EH (cell line): ENCODE results near the gene UNC5B.
"Not testable (repeated sequence)": the region's sequence is repeated elsewhere in the genome, so short reads cannot be mapped to it uniquely, and the experiment has no call there.

ENCODE experiments used
- DNase-seq: peaks from one replicate; pipeline ENCODE4 v3.0.0-alpha.2; 2015; ENCODE audit warnings: low read depth

UNC5B gene

GRCh38 chr10:71282323-71282680 lies 69.9 kb downstream of the UNC5B start:
- no peak for DNase-seq

- DNase-seq = no peak
Measured at GRCh38 chr10:71283410-71283809, 71.0 kb downstream of the UNC5B start.

GRCh38 chr10:71283876-71284275 lies 71.5 kb downstream of the UNC5B start:
- no peak for DNase-seq

GRCh38 chr10:71284544-71285179 lies 72.3 kb downstream of the UNC5B start:
- DNase-seq = no peak

- peak; percentile 50 for DNase-seq
Measured at GRCh38 chr10:71285180-71285545, 72.8 kb downstream of the UNC5B start.

- no peak for DNase-seq
Measured at GRCh38 chr10:71285986-71286385, 73.6 kb downstream of the UNC5B start.

GRCh38 chr10:71286521-71287294 lies 74.3 kb downstream of the UNC5B start:
- DNase-seq = no peak

GRCh38 chr10:71287456-71287855 lies 75.1 kb downstream of the UNC5B start:
- no peak for DNase-seq

- DNase-seq = no peak
Measured at GRCh38 chr10:71288461-71288860, 76.1 kb downstream of the UNC5B start.

- DNase-seq = no peak
Measured at GRCh38 chr10:71289421-71290130, 77.2 kb downstream of the UNC5B start.

GRCh38 chr10:71290331-71290730 lies 78.0 kb downstream of the UNC5B start:
- no peak for DNase-seq

GRCh38 chr10:71290806-71291527 lies 78.6 kb downstream of the UNC5B start:
- DNase-seq = peak; percentile 44

- no peak for DNase-seq
Measured at GRCh38 chr10:71291528-71291900, 79.1 kb downstream of the UNC5B start.

GRCh38 chr10:71292624-71293445 lies 80.5 kb downstream of the UNC5B start:
- no peak for DNase-seq

- DNase-seq = no peak
Measured at GRCh38 chr10:71293446-71294084, 81.2 kb downstream of the UNC5B start.

GRCh38 chr10:71294091-71294561 lies 81.8 kb downstream of the UNC5B start:
- no peak for DNase-seq

GRCh38 chr10:71294856-71295255 lies 82.5 kb downstream of the UNC5B start:
- no peak for DNase-seq

- DNase-seq = no peak
Measured at GRCh38 chr10:71295641-71296040, 83.3 kb downstream of the UNC5B start.

- DNase-seq = no peak
Measured at GRCh38 chr10:71296086-71296485, 83.7 kb downstream of the UNC5B start.

GRCh38 chr10:71296811-71297210 lies 84.4 kb downstream of the UNC5B start:
- DNase-seq = not testable (repeated sequence)

- no peak for DNase-seq
Measured at GRCh38 chr10:71297343-71297742, 85.0 kb downstream of the UNC5B start.
